ENCODE data around the gene SLC27A2.

The SLC27A2 gene

GRCh38 chr15:50192926-50193620 is 11.1 kb downstream of the SLC27A2 start:
- DNase-seq = no peak

DNA sequence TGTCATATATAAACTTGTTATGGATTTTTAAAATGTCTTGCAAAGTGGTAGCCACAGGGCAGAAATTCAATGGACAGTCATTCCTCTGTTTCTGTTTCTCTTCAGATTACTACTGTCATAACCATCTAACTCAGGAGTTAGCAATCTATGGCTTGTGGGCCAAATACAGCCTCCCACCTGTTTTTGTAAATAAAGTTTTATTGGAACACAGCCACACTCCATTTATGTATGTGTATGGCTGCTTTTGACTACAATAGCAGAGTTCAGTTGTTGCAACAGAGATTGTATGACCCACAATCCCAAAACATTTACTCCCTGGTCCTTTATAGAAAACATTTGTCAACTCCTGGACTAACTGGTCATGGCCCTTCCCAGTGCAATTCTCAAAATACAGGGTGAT is 20.0 kb downstream of the SLC27A2 start:
- DNase-seq = no peak

DNA sequence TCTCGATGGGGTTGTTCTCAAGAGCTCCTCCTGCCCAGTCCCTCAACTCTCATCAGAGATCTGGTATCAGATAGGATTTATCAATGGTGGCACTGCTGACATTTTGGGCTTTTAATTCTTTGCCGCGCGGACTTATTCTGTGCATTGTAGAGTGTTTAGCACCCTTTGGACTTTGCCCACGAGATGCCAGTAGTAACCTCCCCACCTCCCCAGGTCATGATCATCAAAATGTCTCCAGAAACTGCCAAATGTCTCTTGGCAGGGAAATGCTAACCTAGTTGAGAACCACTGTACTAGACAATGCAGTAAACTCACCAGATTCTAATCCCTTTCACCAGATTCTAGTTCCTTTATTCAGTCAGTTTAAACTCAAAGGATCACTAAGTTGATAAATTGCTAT is 24.0 kb downstream of the SLC27A2 start:
- no peak for DNase-seq

DNA sequence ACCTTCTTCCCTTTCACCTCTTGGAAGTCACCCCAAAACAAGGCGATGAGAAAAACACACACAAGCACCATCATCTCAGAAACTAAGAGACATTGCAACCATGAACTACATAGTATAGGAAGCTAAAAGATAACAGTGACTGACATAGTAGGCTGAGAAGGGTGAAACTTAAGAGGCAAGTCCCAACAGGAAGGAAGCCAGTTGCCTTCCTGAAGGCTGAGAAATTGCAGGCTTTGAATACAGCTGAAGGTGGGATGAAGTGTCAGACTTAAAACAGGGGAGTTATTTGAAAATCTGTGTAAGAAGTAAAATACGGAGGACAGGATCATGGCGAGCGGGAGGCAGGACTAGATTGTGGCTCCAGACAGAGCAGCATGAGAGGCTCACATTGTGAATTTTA is 27.8 kb downstream of the SLC27A2 start:
- DNase-seq = no peak

DNA sequence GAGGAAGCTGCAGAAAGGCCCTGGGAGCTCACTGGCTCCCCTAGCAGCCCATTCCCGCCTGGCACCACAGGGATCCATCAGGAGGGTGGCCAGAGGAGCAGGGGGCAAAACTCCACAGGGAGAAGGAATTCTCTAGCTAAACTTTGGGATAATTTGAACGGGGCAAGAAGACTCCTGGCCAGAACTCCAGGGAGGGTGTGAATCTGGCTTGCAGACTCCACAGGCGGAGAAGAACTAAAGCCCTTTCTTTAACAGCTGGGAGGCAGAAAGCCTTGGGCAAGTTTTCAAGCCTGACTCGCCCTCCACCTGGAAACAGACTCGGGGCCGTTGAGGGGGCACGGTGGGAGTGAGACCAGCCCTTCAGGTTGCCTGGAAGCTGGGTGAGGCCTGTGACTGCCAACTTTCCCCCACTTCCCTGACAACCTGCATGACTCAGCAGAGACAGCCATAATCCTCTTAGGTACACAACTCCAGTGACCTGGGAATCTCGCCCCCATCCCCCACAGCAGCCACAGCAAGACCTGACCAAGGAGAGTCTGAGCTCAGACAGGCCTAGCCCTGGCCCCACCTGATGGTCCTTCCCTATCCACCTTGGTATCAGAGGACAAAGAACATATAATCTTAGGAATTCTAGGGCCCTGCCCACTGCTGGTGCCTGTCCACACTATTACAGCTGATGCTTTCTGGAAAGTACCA is 28.6 kb downstream of the SLC27A2 start:
- no peak for DNase-seq

DNA sequence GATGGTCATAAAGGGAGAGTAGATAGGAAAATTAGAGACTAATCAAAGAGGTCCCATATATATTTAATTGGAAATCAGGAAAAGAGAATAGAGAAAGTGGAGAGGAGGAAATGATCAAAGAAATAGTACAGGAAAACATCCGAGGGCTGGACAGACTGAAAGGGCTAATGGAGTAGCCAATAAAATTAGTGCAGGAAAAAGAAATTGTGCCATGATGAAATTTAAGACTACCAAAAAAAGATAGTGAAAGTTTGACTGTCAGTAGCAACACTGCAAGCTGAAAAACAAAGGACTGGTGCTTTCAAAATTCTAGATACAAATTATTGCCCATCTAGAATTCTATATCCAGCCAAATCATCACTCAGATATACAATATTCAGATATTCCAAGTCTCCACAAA is 36.3 kb downstream of the SLC27A2 start:
- no peak for DNase-seq

DNA sequence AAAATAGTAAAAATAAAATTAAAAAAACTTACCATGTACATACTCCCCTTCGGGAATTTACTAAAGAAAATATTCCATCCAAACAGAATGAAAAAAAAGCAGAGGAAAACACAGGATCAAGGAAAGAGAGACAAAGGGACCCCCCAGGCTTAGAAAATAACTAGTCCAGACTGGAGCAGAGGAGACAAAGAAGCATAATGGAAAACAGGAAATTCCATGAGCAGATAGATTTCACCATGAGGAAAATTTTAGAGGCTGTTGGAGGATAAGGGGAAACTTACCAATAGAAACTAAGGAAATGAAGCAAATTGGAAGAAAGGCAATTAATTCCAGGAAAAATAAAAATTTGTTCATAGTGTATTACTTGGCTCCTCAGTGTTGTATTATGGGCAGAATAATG is 36.7 kb downstream of the SLC27A2 start:
- no peak for DNase-seq

GRCh38 chr15:50219820-50220219 is 37.8 kb downstream of the SLC27A2 start:
- no peak for DNase-seq

GRCh38 chr15:50222181-50222580 is 40.2 kb downstream of the SLC27A2 start:
- no peak for DNase-seq

GRCh38 chr15:50224606-50225005 is 42.6 kb downstream of the SLC27A2 start:
- DNase-seq = no peak

- no peak for DNase-seq
Measured at GRCh38 chr15:50225057-50225456, 43.1 kb downstream of the SLC27A2 start.

DNA sequence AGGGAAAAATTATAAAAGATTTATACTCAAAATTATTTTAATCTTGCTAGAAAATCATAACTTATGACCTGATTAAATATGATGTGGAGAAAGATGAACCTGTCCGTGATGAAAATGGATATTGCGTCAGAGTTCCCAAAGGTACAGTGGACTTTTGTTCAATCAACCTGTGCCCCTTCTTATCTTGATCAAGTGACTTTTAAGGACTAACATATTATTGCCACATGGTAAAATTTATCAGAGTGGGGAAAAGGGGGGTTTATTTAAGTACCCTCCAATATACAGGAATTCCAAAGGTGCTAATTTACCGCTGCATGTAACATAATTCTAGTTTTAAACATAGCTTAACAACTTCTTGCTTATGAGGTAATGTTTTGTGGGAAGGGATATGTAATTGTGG is 43.9 kb downstream of the SLC27A2 start:
- no peak for DNase-seq

- no peak for DNase-seq
Measured at GRCh38 chr15:50227076-50227475, 45.1 kb downstream of the SLC27A2 start.

DNA sequence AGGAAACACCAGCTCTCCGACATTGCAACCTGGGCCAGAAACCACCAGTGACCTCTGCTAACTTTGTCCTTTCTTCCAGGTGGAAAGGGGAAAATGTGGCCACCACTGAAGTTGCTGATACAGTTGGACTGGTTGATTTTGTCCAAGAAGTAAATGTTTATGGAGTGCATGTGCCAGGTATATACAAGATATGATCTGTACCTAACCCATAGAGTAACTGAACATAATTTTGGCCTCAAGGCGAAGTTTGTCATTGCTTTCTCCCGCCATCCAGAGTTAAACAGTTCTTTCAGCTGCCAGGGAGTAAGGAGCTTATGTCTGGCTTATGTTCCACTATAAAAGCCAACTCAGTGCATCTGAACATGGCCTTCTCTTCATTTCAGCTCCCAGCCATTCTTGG is 46.9 kb downstream of the SLC27A2 start:
- DNase-seq = no peak

GRCh38 chr15:50229336-50229735 is 47.3 kb downstream of the SLC27A2 start:
- DNase-seq = no peak

DNA sequence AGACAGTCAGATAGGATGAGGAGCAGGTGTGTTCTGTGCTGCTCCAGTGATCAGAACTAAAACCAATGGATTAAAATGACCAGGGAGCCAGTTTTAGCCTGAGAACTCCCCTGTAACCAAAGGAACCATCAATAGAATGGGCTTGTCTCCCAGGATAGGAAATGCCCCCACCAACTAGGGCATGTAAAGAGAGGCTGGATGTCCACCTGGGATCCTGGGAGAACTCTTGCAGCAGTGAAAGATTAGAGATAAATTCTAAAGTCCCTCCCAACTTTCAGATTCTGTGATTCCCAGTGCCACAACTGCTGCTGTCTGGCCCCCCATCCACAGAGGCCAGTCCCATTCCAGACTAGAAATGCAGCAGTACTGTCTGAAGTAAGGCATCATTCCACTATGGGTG is 49.8 kb downstream of the SLC27A2 start:
- DNase-seq = no peak

- no peak for DNase-seq
Measured at GRCh38 chr15:50232791-50233190, 50.8 kb downstream of the SLC27A2 start.

DNA sequence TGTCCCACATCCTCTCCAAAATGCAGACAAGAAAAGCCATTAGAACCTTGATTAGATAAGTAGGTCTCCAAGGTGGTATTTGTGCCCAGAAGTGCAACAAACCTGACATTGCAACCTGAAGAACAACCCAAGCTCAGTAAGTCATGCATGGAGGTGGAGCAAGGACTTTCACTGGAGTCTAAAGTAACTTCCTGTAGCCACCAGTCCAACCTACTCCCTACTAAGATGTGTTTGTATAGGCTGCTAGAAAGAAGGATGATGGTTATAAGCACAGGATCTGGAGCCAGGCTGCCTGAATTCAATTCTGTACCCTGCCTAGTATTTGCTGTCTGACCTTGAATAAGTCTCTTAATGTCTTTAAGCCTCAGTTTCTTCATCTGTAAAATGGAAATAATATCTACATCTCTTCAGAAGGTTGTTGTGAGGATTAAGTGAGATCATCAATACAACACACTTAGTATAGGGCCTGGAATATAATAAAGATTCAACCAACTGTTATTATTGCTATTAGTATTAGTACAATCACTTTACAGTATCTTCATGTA is 51.3 kb downstream of the SLC27A2 start:
- no peak for DNase-seq

GRCh38 chr15:50234764-50235163 is 52.8 kb downstream of the SLC27A2 start:
- DNase-seq = no peak

GRCh38 chr15:50235794-50236193 is 53.8 kb downstream of the SLC27A2 start:
- no peak for DNase-seq

DNA sequence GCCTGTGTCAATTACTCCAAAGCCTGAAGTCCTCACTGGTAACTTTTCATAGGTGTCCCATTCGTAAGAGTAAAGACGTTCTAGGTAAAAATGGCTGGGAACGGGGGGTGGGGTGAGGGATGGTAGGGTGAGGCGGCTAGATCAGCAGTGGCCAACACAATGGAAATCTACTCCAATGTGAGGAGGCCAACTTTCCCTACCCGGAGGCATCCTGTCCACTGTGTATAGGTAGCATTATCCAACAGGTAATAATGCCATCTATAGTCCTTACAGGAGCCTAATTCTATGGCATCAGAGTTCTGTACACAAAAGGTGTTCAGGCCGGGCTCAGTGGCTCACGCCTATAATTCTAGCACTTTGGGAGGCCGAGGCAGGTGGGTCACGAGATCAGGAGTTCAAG is 54.4 kb downstream of the SLC27A2 start:
- no peak for DNase-seq

DNA sequence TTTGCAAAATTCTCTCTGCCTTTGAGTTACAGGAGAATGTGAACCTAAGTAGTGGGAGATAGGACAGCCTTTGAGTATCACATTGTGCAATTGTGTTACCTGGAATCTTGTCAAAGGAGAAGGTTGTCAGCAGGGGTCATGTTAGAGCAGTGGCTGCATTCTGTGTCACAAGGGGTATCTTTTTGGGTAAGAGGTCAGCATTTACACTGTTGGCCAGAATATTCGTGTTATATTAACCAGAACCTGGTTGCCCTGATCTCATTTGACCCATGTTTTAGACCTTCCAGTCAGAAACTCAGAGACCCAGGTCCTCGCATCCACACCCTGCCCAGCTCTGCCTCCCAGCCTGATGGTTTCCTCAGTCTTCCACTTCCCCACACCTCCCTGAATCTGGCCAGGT is 56.3 kb downstream of the SLC27A2 start:
- no peak for DNase-seq

DNA sequence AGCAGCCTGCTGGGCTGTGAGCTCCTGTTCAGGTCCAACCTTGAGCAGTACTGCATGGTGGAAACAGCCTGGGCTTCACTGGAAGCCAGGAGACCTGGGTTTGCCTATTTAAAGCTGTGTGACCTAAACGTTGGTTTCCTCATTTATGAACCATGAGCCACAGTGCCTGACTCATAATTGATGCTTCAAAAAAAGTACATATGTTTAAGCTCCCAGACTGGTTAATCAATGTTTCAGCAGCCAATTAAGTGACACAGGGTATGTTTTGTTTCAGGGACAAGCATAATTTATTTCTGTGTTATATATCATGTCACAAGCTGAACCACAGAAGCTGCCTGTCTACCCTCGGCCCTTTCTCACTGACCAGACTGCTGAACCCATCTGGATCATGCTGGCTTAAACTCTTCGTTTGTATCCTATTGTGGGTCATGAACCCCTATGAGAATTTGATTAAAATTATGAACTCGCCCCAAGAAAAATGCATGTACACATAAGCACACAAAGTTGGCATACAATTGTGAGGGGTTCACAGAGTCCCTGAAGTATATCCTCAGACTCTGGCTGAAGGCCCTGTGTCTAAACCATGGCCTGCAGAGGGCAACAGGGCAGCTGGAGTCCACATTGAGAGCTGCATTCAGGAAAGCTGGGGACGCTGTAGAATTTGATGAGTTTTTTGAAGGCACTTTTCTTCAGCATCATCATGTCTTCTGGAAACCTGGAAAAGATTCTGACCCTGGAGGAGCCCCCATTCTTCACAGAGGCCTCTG is 59.9 kb downstream of the SLC27A2 start:
- no peak for DNase-seq

- no peak for DNase-seq
Measured at GRCh38 chr15:50244153-50244552, 62.2 kb downstream of the SLC27A2 start.

Data from stimulated activated CD4-positive, alpha-beta T cell treated with anti-CD3 and anti-CD28 coated beads, Interleukin-2, amount 100 ng/mL, for 24 hours (primary cell).